A549 (cell line): Measurements from ENCODE around the gene PCNP. TPM values are rescaled to one million over a fixed set of nuclear protein-coding genes. Genes with fewer than 3 reads are reported as not detected.

ENCODE experiments used
- ATAC-seq, 2 experiments: fragments of 200-7000 bp in 1 of 2; fragments of >200 bp in 1 of 2; cut with Nextera tagmentation in 1 of 2; cut with Tn5 transposase in 1 of 2; 3 replicates each; pipeline versions ENCODE4 v1.8.0 to v1.9.1; 2018 to 2020; ENCODE audit warnings: mild to moderate bottlenecking in 1 of 2, moderate library complexity in 1 of 2
- CTCF ChIA-PET: fragments of 300-600 bp; sonication (Branson Sonifier 250); formaldehyde crosslinking; extraction: SDS; loops from one replicate; lab custom pipeline; 2021; ENCODE audit warnings: antibody characterized with exemption, inconsistent platforms; lab: Yijun Ruan, JAX
- POLR2A ChIA-PET: fragments of 350-600 bp; formaldehyde crosslinking; extraction: SDS; loops from one replicate; lab custom pipeline; 2021; ENCODE audit warnings: antibody characterized with exemption, inconsistent platforms; lab: Yijun Ruan, JAX
- DNase-seq, 2 experiments: peaks; one replicate each; pipeline versions ENCODE4 v3.0.0 to v3.0.0-alpha.2; 2011 to 2016; ENCODE audit warnings: low read depth in 1 of 2, low spot score in 1 of 2
- FAIRE-seq: peaks from 2 replicates; lab custom pipeline; 2011; peaks lifted over from hg19 to GRCh38; lab: Jason Lieb, UNC
- H3K27ac ChIP-seq, 2 experiments: fragments of >200 bp; sonication (Bioruptor Twin); formaldehyde crosslinking; 3 replicates each; pipeline ENCODE4 v1.5.1; 2016 to 2017
- H3K4me1 ChIP-seq: fragments of >200 bp; sonication (Bioruptor Twin); formaldehyde crosslinking; 3 replicates; pipeline ENCODE4 v1.6.1; 2016
- H3K4me2 ChIP-seq: fragments of >200 bp; sonication (Bioruptor Twin); formaldehyde crosslinking; 3 replicates; pipeline ENCODE4 v1.6.1; 2016
- H3K4me3 ChIP-seq: fragments of >200 bp; sonication (Bioruptor Twin); formaldehyde crosslinking; 3 replicates; pipeline ENCODE4 v1.5.1; 2016
- H3K9me3 ChIP-seq: fragments of >200 bp; sonication (Bioruptor Twin); formaldehyde crosslinking; 3 replicates; pipeline ENCODE4 v1.6.1; 2016
- ATOH8 ChIP-seq: fragments of 250-450 bp; sonication (Bioruptor Pico); IDR thresholded peaks from 2 replicates; pipeline ENCODE4 v1.5.0; 2020; ENCODE audit warnings: low read depth, mild to moderate bottlenecking, moderate library complexity
- BCL3 ChIP-seq: fragments of >200 bp; sonication (Bioruptor Twin); formaldehyde crosslinking; IDR thresholded peaks from 3 replicates; pipeline ENCODE4 v1.6.1; 2016
- BHLHE40 ChIP-seq: IDR thresholded peaks from 2 replicates; pipeline ENCODE4 v1.6.1; 2012; ENCODE audit warnings: low read depth, low read length, inconsistent platforms
- CHD2 ChIP-seq: fragments of 150-350 bp; IDR thresholded peaks from 2 replicates; pipeline ENCODE4 v1.6.1; 2014; ENCODE audit warnings: low read length; ENCODE audit not compliant: partially characterized antibody
- CHD4 ChIP-seq: fragments of 200-600 bp; sonication (generic); IDR thresholded peaks from 2 replicates; pipeline ENCODE4 v1.6.1; 2016; ENCODE audit warnings: antibody characterized with exemption, mild to moderate bottlenecking, borderline replicate concordance
- CTCF ChIP-seq: fragments of >200 bp; sonication (Bioruptor Twin); formaldehyde crosslinking; IDR thresholded peaks from 3 replicates; pipeline ENCODE4 v1.5.1; 2016
- E2F6 ChIP-seq: IDR thresholded peaks from 2 replicates; pipeline ENCODE4 v1.6.1; 2012; ENCODE audit warnings: low read depth, borderline replicate concordance
- EP300 ChIP-seq, 2 experiments: fragments of >200 bp; sonication (Bioruptor Twin); formaldehyde crosslinking; IDR thresholded peaks; 2 replicates in 1 of 2; 3 replicates in 1 of 2; pipeline ENCODE4 v1.6.1; 2016 to 2017
- FOXS1 ChIP-seq: fragments of 250-450 bp; sonication (Bioruptor Pico); IDR thresholded peaks from 2 replicates; pipeline ENCODE4 v1.5.0; 2020; ENCODE audit warnings: mild to moderate bottlenecking, moderate library complexity
- GATA3 ChIP-seq: IDR thresholded peaks from 2 replicates; pipeline ENCODE4 v1.6.1; 2012; ENCODE audit warnings: borderline replicate concordance
- HDAC2 ChIP-seq: fragments of 200-600 bp; sonication (generic); IDR thresholded peaks from 2 replicates; pipeline ENCODE4 v1.6.1; 2016
- HES2 ChIP-seq: fragments of >200 bp; sonication (Bioruptor Twin); formaldehyde crosslinking; IDR thresholded peaks from 2 replicates; pipeline ENCODE4 v1.6.1; 2016
- HOXA7 ChIP-seq: fragments of 250-450 bp; sonication (Bioruptor Pico); IDR thresholded peaks from 2 replicates; pipeline ENCODE4 v1.5.0; 2020; ENCODE audit warnings: mild to moderate bottlenecking, moderate library complexity
- HOXB13 ChIP-seq: fragments of 250-450 bp; sonication (Bioruptor Pico); IDR thresholded peaks from 2 replicates; pipeline ENCODE4 v1.5.0; 2020; ENCODE audit warnings: low read depth, mild to moderate bottlenecking, moderate library complexity
- HOXB5 ChIP-seq: fragments of 250-450 bp; sonication (Bioruptor Pico); IDR thresholded peaks from 2 replicates; pipeline ENCODE4 v1.5.0; 2020; ENCODE audit warnings: mild to moderate bottlenecking, moderate library complexity
- JUN ChIP-seq, 2 experiments: fragments of >200 bp; sonication (Bioruptor Twin); formaldehyde crosslinking; IDR thresholded peaks; 2 replicates in 1 of 2; 3 replicates in 1 of 2; pipeline ENCODE4 v1.6.1; 2016 to 2017
- JUNB ChIP-seq: fragments of >200 bp; sonication (Bioruptor Twin); formaldehyde crosslinking; IDR thresholded peaks from 2 replicates; pipeline ENCODE4 v1.6.1; 2016
- KDM1A ChIP-seq: fragments of 200-600 bp; sonication (generic); IDR thresholded peaks from 2 replicates; pipeline ENCODE4 v1.6.1; 2016; ENCODE audit warnings: low read depth, mild to moderate bottlenecking
- MAFK ChIP-seq: fragments of 450-650 bp; IDR thresholded peaks from 2 replicates; pipeline ENCODE4 v1.6.1; 2014; ENCODE audit not compliant: partially characterized antibody
- MAX ChIP-seq: IDR thresholded peaks from 2 replicates; pipeline ENCODE4 v1.6.1; 2012
- NPAS2 ChIP-seq: fragments of 250-450 bp; sonication (Bioruptor Pico); IDR thresholded peaks from 2 replicates; pipeline ENCODE4 v1.8.0; 2022; ENCODE audit warnings: mild to moderate bottlenecking, moderate library complexity, borderline replicate concordance
- NR3C1 ChIP-seq: fragments of >200 bp; sonication (Bioruptor Twin); formaldehyde crosslinking; IDR thresholded peaks from 3 replicates; pipeline ENCODE4 v1.6.1; 2017
- POLR2A ChIP-seq: IDR thresholded peaks from 2 replicates; pipeline ENCODE4 v1.6.1; 2012; ENCODE audit warnings: mild to moderate bottlenecking, low read length
- RARB ChIP-seq: fragments of 250-450 bp; sonication (Bioruptor Pico); IDR thresholded peaks from 2 replicates; pipeline ENCODE4 v1.8.0; 2021; ENCODE audit warnings: mild to moderate bottlenecking, moderate library complexity
- RFX5 ChIP-seq: fragments of 450-650 bp; IDR thresholded peaks from 2 replicates; pipeline ENCODE4 v1.7.1; 2014; ENCODE audit warnings: antibody characterized with exemption, mild to moderate bottlenecking, moderate library complexity
- RNF2 ChIP-seq: fragments of 200-600 bp; sonication (generic); IDR thresholded peaks from 2 replicates; pipeline ENCODE4 v1.6.1; 2016; ENCODE audit warnings: low read depth, mild to moderate bottlenecking, antibody characterized with exemption, moderate library complexity, borderline replicate concordance
- SMC3 ChIP-seq: fragments of >200 bp; sonication (Bioruptor Twin); formaldehyde crosslinking; IDR thresholded peaks from 3 replicates; pipeline ENCODE4 v1.6.1; 2018; ENCODE audit warnings: inconsistent platforms
- ZC3H11A ChIP-seq: fragments of 450-650 bp; IDR thresholded peaks from 2 replicates; pipeline ENCODE4 v1.6.1; 2014; ENCODE audit warnings: antibody characterized with exemption, mild to moderate bottlenecking
- ZSCAN20 ChIP-seq: fragments of 250-450 bp; sonication (Bioruptor Pico); IDR thresholded peaks from 2 replicates; pipeline ENCODE4 v1.8.0; 2022; ENCODE audit warnings: mild to moderate bottlenecking, moderate library complexity
- WGBS: methylation state at CpG from one replicate; pipeline ENCODE4 v1.1.6; 2017; ENCODE audit errors: missing lambda C conversion rate; 5-methylcytosine and 5-hydroxymethylcytosine counted together
- polyA plus RNA-seq, 4 experiments: library from polyadenylated mRNA; depleted of rRNA in 3 of 4; stranded (reverse); fragments of >200 nt; fragmentation: RNase III in 1 of 4; extraction: RNeasy Plus Mini Kit Qiagen cat#74134 plus additional on column Dnase treatment in 1 of 4; gene quantifications; 2 replicates in 3 of 4; 3 replicates in 1 of 4; pipeline ENCODE4 v1.2.3, GENCODE V29; 2011 to 2017

Gene PCNP
- polyA plus RNA-seq, 2 of the 4 experiments (the other 2 are of a cell fraction), result 114 to 135 TPM

GRCh38 chr3:101588616-101589015 lies 14.6 kb downstream of the PCNP start:
- WGBS, result 82% methylated on average over 1 of the region's 1 CpG
- no peaks in the 10 kb centered on the region for H3K9me3 ChIP-seq
- no peak overlapping the region for H3K27ac ChIP-seq
- ATAC-seq (no peak), DNase-seq (no peak), FAIRE-seq (no peak)
- no peak overlapping the region for H3K4me2 ChIP-seq
- no peak for TF ChIP-seq GATA3
- TF ChIP-seq HDAC2, result no peak
- no peak for TF ChIP-seq MAFK
- TF ChIP-seq POLR2A, result no peak
- no peak for TF ChIP-seq HOXB13 (CRISPR knock-in tag)
- no peak for TF ChIP-seq MAX
- TF ChIP-seq HOXB5, result no peak
- CTCF ChIA-PET, result interaction anchor here (0.6 to 1.3 kb wide), 4 partner anchors 9 to 1184 kb away, joined by 3 to 6 read pairs (median 4); partner anchors contain the start of gene PCNP
- H3K4me1 ChIP-seq, result no peaks in the 10 kb centered on the region
- no peak overlapping the region for H3K4me3 ChIP-seq
- POLR2A ChIA-PET, result interaction anchor here (1.7 kb wide), 1 partner anchor 15 kb away, joined by 4 read pairs; the partner anchor contains the start of gene PCNP

- Histone ChIP-seq H3K4me3 (no peak overlapping the region), H3K4me2 (no peak overlapping the region), H3K4me1 (no peaks in the 10 kb centered on the region), H3K27ac (no peak overlapping the region), H3K9me3 (no peaks in the 10 kb centered on the region)
- CTCF ChIA-PET, result no interaction called here
- WGBS, result 87% methylated on average over 3 of the region's 3 CpGs
- TF ChIP-seq NPAS2 (CRISPR knock-in tag), result no peak
- no peak for TF ChIP-seq RFX5
- TF ChIP-seq BHLHE40, result no peak
- TF ChIP-seq BCL3, result no peak
- TF ChIP-seq E2F6, result no peak
- TF ChIP-seq ZC3H11A, result no peak
- TF ChIP-seq KDM1A, result no peak
- no peak for TF ChIP-seq HOXB5
- no peak for TF ChIP-seq JUN (IDR thresholded peaks at IDR 0.05)
- no peak for TF ChIP-seq NR3C1
- TF ChIP-seq MAX, result no peak
- FAIRE-seq (no peak), ATAC-seq (no peak), DNase-seq (no peak)
- POLR2A ChIA-PET, result no interaction called here
Observed at GRCh38 chr3:101591071-101591470, 17.1 kb downstream of the PCNP start.

- no peak overlapping the region for H3K4me3 ChIP-seq
- no peaks in the 10 kb centered on the region for H3K4me1 ChIP-seq
- no peak for DNase-seq
- no peak overlapping the region for H3K27ac ChIP-seq
- POLR2A ChIA-PET, result no interaction called here
- no peaks in the 10 kb centered on the region for H3K9me3 ChIP-seq
- FAIRE-seq, result no peak
- no peak overlapping the region for H3K4me2 ChIP-seq
- ATAC-seq, result no peak
- CTCF ChIA-PET, result no interaction called here
- TF ChIP-seq CHD2 (no peak), EP300 (IDR thresholded peaks at IDR 0.05) (no peak), HOXB13 (CRISPR knock-in tag) (no peak), CHD4 (no peak), NR3C1 (no peak), RARB (CRISPR knock-in tag) (no peak), NPAS2 (CRISPR knock-in tag) (no peak), HOXA7 (no peak), BCL3 (no peak), HES2 (no peak), ATOH8 (CRISPR knock-in tag) (no peak), RNF2 (no peak), SMC3 (no peak), ZSCAN20 (CRISPR knock-in tag) (no peak), JUNB (no peak), FOXS1 (CRISPR knock-in tag) (no peak), CTCF (no peak), MAFK (no peak)
- WGBS, result 92% methylated on average over 3 of the region's 3 CpGs
Observed at GRCh38 chr3:101602731-101603130, 28.8 kb downstream of the PCNP start.
